Measurements from ENCODE around the gene IL31.
"Not testable (repeated sequence)": the region's sequence is repeated elsewhere in the genome, so short reads cannot be mapped to it uniquely, and the experiment has no call there.

Gene IL31

GRCh38 chr12:122174155-122174845 is at the start of gene IL31:
IL31 (minus strand) TSS chr12:122174221; CDS start chr12:122174172, 49 bp downstream.
- DNase-seq = no peak

- DNase-seq = no peak
Measured at GRCh38 chr12:122216445-122216844, 42.4 kb upstream of the IL31 start.

GRCh38 chr12:122215771-122216170 is 41.8 kb upstream of the IL31 start:
- no peak for DNase-seq

- DNase-seq = no peak
Measured at GRCh38 chr12:122208073-122208820, 34.2 kb upstream of the IL31 start.

DNA sequence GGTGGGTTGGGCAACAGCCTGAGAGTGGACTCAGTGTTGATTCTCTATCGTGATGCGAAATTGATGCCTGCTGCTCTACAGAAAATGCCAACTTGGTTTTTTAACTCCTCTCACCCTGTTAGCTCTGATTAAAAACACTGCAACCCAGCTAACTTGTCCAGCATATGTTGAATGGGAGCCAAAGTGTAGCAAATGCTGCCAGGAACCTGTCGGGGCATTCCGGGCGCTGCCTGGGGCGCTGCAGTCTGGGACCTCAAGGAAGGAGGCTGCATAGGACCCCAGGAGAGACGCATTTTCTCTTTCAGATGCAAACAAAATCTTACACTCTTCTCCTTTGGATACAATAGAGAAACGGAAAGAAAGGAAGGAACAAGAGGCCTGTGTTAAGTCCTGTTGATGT is 33.4 kb upstream of the IL31 start:
- DNase-seq = no peak

GRCh38 chr12:122206976-122207375 is 33.0 kb upstream of the IL31 start:
- DNase-seq = no peak

DNA sequence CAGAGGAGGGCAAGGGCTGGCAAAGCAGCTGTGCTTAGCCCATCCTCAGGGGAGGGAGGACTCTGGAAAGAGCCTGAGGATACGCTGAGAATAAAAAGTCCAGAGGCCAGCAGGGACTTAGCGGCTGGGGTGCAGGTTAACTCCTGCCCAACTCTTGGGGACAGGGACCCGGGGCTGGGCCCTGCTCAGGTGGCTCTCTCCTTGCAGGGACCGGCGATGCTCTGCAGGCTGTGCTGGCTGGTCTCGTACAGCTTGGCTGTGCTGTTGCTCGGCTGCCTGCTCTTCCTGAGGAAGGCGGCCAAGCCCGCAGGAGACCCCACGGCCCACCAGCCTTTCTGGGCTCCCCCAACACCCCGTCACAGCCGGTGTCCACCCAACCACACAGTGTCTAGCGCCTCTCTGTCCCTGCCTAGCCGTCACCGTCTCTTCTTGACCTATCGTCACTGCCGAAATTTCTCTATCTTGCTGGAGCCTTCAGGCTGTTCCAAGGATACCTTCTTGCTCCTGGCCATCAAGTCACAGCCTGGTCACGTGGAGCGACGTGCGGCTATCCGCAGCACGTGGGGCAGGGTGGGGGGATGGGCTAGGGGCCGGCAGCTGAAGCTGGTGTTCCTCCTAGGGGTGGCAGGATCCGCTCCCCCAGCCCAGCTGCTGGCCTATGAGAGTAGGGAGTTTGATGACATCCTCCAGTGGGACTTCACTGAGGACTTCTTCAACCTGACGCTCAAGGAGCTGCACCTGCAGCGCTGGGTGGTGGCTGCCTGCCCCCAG is 32.3 kb upstream of the IL31 start:
- DNase-seq = no peak

GRCh38 chr12:122205053-122205925 is 31.3 kb upstream of the IL31 start:
- DNase-seq = no peak

DNA sequence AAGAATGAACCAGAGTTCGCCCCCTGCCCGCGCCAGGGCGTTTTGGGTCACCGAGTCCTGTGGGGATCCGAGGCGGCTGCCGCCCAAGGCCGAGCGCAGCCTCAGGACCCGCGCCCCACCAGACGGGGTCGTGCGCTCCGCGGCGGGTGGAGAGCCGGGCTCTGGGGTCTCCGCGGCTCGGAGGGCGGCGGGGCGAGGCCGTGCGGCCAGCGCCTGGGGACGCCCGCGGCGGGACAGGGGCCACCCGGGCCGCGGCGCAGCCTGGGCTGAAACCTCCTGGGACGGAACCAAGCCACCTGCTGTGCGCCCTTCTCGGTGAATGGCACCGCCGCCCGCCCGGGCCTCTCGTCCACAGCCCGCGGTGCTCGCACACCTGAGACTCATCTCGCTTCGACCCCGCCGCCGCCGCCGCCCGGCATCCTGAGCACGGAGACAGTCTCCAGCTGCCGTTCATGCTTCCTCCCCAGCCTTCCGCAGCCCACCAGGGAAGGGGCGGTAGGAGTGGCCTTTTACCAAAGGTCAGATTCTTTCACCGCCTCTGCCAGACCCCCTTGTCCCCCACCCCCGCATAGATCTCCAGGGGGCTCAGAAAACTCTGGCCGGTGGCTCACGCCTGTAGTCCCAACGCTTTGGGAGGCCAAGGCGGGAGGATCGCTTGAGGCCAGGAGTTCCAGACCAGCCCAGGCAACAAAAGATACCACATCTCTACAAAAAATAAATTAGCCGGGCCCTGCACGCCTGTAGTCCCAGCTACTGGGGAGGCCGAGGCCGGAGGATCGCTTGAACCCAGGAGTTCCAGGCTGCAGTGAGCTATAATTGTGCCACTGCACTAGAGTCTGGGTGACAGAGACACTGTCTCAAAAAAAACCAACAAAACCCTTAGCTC is 30.4 kb upstream of the IL31 start:
- DNase-seq = no peak

DNA sequence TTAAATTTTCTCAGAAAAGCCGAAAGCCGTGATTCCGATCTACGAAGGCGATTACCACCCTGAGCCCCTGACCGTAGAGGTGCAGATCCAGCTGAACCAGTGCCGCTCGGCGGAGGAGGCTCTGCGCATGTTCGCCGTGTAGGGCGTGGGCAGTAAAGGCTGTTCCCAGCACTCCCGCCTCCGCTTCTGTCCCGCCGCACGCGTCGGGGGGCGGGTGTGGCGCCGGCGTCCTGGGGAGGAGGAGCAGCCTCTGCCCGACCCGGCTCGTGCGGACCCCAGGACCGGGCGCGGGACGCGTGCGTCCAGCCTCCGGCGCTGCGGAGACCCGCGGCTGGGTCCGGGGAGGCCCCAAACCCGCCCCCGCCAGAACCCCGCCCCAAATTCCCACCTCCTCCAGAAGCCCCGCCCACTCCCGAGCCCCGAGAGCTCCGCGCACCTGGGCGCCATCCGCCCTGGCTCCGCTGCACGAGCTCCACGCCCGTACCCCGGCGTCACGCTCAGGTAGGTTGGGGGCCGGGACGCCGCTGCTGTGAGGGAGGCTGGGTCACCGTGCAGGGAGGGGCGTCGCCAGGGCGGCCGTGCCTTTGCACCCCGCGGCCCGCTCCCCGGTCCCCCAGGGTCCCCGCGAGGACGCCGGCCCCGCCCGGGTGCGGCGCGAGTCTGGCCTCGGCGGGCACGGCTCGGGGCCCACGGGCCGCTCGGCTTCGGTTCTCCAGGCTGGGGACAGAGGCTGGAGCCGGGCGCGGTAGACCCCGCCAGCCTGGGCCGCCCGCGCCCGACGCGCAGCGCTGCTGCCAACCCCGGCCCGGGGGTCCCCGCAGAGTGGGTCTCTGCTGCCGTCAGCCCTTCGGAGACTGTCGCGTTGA is 29.5 kb upstream of the IL31 start, which contains the start of gene B3GNT4:
Gene B3GNT4, plus strand, starts transcription at position 409 of the 866 bp plus-strand sequence. CDS start 910 bp downstream, outside the sequence.
- peak in 19 of 51 donors; percentile 6 to 73 (median 36) for DNase-seq

GRCh38 chr12:122202811-122203210 is 28.8 kb upstream of the IL31 start:
- DNase-seq = not testable (repeated sequence)

DNA sequence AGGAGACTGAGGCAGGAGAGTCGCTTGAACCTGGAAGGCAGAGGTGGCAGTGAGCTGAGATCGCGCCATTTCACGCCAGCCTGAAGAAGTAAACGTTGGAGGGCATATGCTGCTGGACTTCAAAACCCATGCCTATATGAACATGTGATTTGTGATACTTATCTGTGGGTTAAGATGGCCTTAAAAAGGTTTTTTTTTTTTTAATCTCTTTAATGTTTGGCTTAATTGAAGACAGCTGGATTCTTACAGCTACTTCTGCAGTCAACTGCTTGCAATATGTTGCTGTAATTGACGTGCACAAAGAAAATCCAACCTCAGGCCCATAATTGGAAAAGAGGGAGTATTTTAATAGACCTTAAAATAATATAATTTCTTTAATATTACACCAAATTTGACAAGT is 28.0 kb upstream of the IL31 start:
- no peak for DNase-seq

DNA sequence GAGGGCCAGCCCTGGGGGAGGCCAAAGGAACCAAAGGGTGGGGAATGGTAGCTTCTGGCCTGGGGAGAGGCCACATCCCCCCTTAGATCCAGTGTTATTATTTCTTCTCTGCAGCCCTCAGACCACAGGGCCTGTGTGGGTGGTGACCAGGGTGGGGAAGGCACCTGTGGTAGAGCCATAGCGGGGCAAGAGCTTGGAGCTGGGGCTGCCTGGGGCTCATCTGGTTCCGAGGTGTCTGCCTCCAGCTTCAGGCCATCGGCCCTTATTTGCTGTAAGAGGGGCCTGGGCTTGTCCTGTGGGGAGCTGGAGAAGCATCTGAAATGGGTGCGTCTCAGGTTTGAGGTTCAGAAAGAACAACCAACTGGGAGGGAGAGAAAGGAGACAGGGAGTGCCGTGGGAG is 27.4 kb upstream of the IL31 start:
- DNase-seq = no peak

- DNase-seq = no peak
Measured at GRCh38 chr12:122200541-122201175, 26.6 kb upstream of the IL31 start.

- DNase-seq = no peak
Measured at GRCh38 chr12:122199484-122200355, 25.7 kb upstream of the IL31 start.

DNA sequence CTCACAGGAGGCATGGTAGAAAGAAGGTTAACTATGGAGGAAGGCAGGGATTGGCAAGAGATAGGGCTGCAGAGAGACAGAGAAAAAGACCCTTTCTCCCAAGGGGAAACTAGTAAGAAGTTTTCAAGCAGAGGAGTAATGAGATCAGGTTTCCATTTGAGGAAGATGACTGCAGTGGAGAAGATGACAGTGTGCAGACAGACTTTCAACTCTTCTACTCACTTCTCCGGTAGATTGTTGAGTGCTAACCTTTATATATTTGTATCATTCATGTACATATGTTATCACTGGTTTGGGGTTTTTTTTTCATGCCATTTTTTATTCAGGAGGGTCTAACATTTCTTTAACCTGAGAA is 23.6 kb upstream of the IL31 start:
- DNase-seq = no peak

GRCh38 chr12:122195405-122195804 is 21.4 kb upstream of the IL31 start:
- no peak for DNase-seq

DNA sequence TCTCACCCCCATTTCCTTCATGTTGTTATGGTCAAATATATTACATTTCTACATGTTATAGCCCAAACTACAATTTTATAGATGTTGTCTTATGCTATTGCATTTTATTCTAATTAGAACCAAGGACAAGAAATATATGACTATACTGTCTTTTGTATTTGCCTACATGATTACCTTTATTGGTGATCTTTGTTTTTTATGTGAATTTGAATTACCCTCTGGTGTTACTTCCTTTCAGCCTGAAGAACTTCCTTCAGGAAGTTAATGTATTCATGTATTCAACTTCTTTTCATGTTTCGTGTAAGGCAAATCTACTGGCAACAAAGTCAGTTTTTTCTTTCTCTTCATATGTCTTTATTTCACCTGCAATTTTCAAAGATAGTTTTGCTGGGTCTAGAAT is 20.8 kb upstream of the IL31 start:
- no peak for DNase-seq

All from hypothalamus (tissue), 51 donors.